H1 (cell line): ENCODE results near the gene RGPD6. TPM values are rescaled to one million over a fixed set of nuclear protein-coding genes. Genes with fewer than 3 reads are reported as not detected.
"Not testable (repeated sequence)": the region's sequence is repeated elsewhere in the genome, so short reads cannot be mapped to it uniquely, and the experiment has no call there.

Source experiments
- CTCF ChIA-PET: fragments of 300-600 bp; sonication (Branson Sonifier 250); formaldehyde crosslinking; loops from one replicate; lab custom pipeline; 2021; ENCODE audit not compliant: partially characterized antibody; lab: Charles Lee
- POLR2A ChIA-PET: fragments of 300-600 bp; sonication (Branson Sonifier 250); formaldehyde crosslinking; loops from one replicate; lab custom pipeline; 2021; ENCODE audit warnings: inconsistent platforms; ENCODE audit not compliant: partially characterized antibody; lab: Charles Lee
- DNase-seq, 2 experiments: peaks; one replicate each; pipeline versions ENCODE4 v3.0.0 to v3.0.0-alpha.2; 2010 to 2022; ENCODE audit warnings: low spot score in 2 of 2, low read depth in 1 of 2, mixed read lengths in 1 of 2
- FAIRE-seq: peaks from 2 replicates; lab custom pipeline; 2011; peaks lifted over from hg19 to GRCh38; lab: Jason Lieb, UNC
- H2AFZ ChIP-seq: 2 replicates; pipeline ENCODE4 v1.8.1; 2012; ENCODE audit warnings: low read length, inconsistent platforms
- H2AK5ac ChIP-seq: 2 replicates; pipeline ENCODE4 v1.6.1; 2013; ENCODE audit warnings: low read depth, low read length
- H2BK120ac ChIP-seq: replicated peaks from 2 replicates; pipeline ENCODE3; 2013; ENCODE audit warnings: low read depth, low read length, inconsistent platforms
- H2BK12ac ChIP-seq: 2 replicates; pipeline ENCODE4 v1.6.1; 2013; ENCODE audit warnings: low read depth, low read length
- H2BK15ac ChIP-seq: 2 replicates; pipeline ENCODE4 v1.6.1; 2013; ENCODE audit warnings: low read length
- H2BK20ac ChIP-seq: 2 replicates; pipeline ENCODE4 v1.6.1; 2013; ENCODE audit warnings: low read length
- H2BK5ac ChIP-seq: 2 replicates; pipeline ENCODE4 v1.6.1; 2013; ENCODE audit warnings: low read depth, low read length
- H3K14ac ChIP-seq: 2 replicates; pipeline ENCODE4 v1.6.1; 2013; ENCODE audit warnings: inconsistent platforms; ENCODE audit not compliant: insufficient read length
- H3K18ac ChIP-seq: 2 replicates; pipeline ENCODE4 v1.6.1; 2013; ENCODE audit warnings: low read length; ENCODE audit errors: extremely low read depth
- H3K23ac ChIP-seq: 2 replicates; pipeline ENCODE4 v1.6.1; 2013; ENCODE audit warnings: inconsistent platforms; ENCODE audit not compliant: insufficient read length
- H3K23me2 ChIP-seq: 2 replicates; pipeline ENCODE4 v1.6.1; 2013; ENCODE audit warnings: low read depth, low read length
- H3K27ac ChIP-seq: 2 replicates; pipeline ENCODE4 v1.6.1; 2011; ENCODE audit warnings: low read depth, low read length, inconsistent platforms
- H3K27me3 ChIP-seq, 4 experiments: replicated peaks in 1 of 4; 1 replicate in 1 of 4; 2 replicates in 3 of 4; pipeline versions ENCODE4 v1.6.1 to v1.8.1; 2011 to 2013; ENCODE audit warnings: low read length in 3 of 4, mild to moderate bottlenecking in 3 of 4, inconsistent platforms in 2 of 4, mixed read lengths in 2 of 4, moderate library complexity in 1 of 4; ENCODE audit not compliant: control insufficient read depth in 3 of 4, insufficient read depth in 3 of 4; ENCODE audit errors: extremely low read depth in 1 of 4
- H3K36me3 ChIP-seq, 4 experiments: 2 replicates each; pipeline versions ENCODE4 v1.6.1 to v1.8.1; 2011 to 2013; ENCODE audit warnings: mild to moderate bottlenecking in 4 of 4, low read length in 3 of 4, moderate library complexity in 2 of 4, control low read depth in 1 of 4, inconsistent platforms in 1 of 4; ENCODE audit not compliant: insufficient read depth in 4 of 4, control insufficient read depth in 2 of 4
- H3K4ac ChIP-seq: replicated peaks from 2 replicates; pipeline ENCODE3; 2013; ENCODE audit warnings: low read length, low read depth, mixed read lengths, inconsistent platforms; ENCODE audit not compliant: insufficient read length
- H3K4me1 ChIP-seq, 4 experiments: replicated peaks in 1 of 4; 1 replicate in 1 of 4; 2 replicates in 3 of 4; pipeline versions ENCODE4 v1.6.1 to v1.8.1; 2011 to 2013; ENCODE audit warnings: low read length in 3 of 4, inconsistent platforms in 2 of 4, mixed read lengths in 1 of 4; ENCODE audit not compliant: insufficient read depth in 4 of 4, control insufficient read depth in 3 of 4
- H3K4me2 ChIP-seq, 2 experiments: 2 replicates each; pipeline versions ENCODE4 v1.6.1 to v1.8.1; 2011 to 2013; ENCODE audit warnings: low read depth in 2 of 2, low read length in 2 of 2, control low read depth in 1 of 2, inconsistent platforms in 1 of 2, mild to moderate bottlenecking in 1 of 2; ENCODE audit not compliant: insufficient read depth in 1 of 2
- H3K4me3 ChIP-seq, 4 experiments: fragments of 200-600, 300-600 bp in 1 of 4; sonication (generic), shearing (Covaris generic), sonication (Bioruptor Twin) in 1 of 4; 2 replicates each; pipeline versions ENCODE4 v1.5.1 to v1.8.1; 2011 to 2016; ENCODE audit warnings: low read length in 4 of 4, low read depth in 3 of 4, control low read depth in 2 of 4, inconsistent platforms in 2 of 4, mild to moderate bottlenecking in 2 of 4, mixed read lengths in 1 of 4, moderate library complexity in 1 of 4; ENCODE audit not compliant: insufficient read depth in 2 of 4; ENCODE audit errors: extremely low read depth in 1 of 4
- H3K56ac ChIP-seq: replicated peaks from 2 replicates; pipeline ENCODE3; 2013; ENCODE audit warnings: low read depth, mild to moderate bottlenecking, mixed read lengths, low read length, inconsistent platforms; ENCODE audit not compliant: insufficient read length
- H3K79me1 ChIP-seq: 2 replicates; pipeline ENCODE4 v1.6.1; 2013; ENCODE audit warnings: low read depth, low read length, control low read depth
- H3K79me2 ChIP-seq, 2 experiments: 2 replicates each; pipeline versions ENCODE4 v1.6.1 to v1.8.1; 2012 to 2013; ENCODE audit warnings: low read length in 2 of 2, mild to moderate bottlenecking in 2 of 2, inconsistent platforms in 1 of 2; ENCODE audit not compliant: insufficient read depth in 2 of 2, control insufficient read depth in 1 of 2
- H3K9ac ChIP-seq, 4 experiments: replicated peaks in 1 of 4; 1 replicate in 1 of 4; 2 replicates in 3 of 4; pipeline versions ENCODE4 v1.6.1 to v1.8.1; 2011 to 2013; ENCODE audit warnings: low read depth in 3 of 4, low read length in 3 of 4, control low read depth in 2 of 4, mild to moderate bottlenecking in 2 of 4, moderate library complexity in 2 of 4, inconsistent platforms in 1 of 4; ENCODE audit errors: extremely low read depth in 1 of 4
- H3K9me3 ChIP-seq, 2 experiments: 2 replicates each; pipeline versions ENCODE4 v1.6.1 to v1.8.1; 2012 to 2013; ENCODE audit warnings: mild to moderate bottlenecking in 2 of 2, moderate library complexity in 2 of 2, control low read depth in 1 of 2, inconsistent platforms in 1 of 2, low read depth in 1 of 2, low read length in 1 of 2, mixed read lengths in 1 of 2; ENCODE audit not compliant: insufficient read depth in 2 of 2
- H4K20me1 ChIP-seq, 2 experiments: replicated peaks in 1 of 2; 2 replicates each; pipeline versions ENCODE3 to v1.8.1; 2011 to 2013; ENCODE audit warnings: inconsistent platforms in 2 of 2, low read length in 2 of 2, mild to moderate bottlenecking in 1 of 2; ENCODE audit not compliant: insufficient read depth in 2 of 2, control insufficient read depth in 1 of 2
- H4K5ac ChIP-seq: 2 replicates; pipeline ENCODE4 v1.6.1; 2013; ENCODE audit warnings: low read length, low read depth, mixed read lengths, inconsistent platforms; ENCODE audit not compliant: insufficient read length
- H4K8ac ChIP-seq: 2 replicates; pipeline ENCODE4 v1.8.0; 2013; ENCODE audit warnings: mild to moderate bottlenecking, moderate library complexity, low read length, inconsistent platforms; ENCODE audit not compliant: insufficient read depth; ENCODE audit errors: extremely low read depth
- H4K91ac ChIP-seq: replicated peaks from 2 replicates; pipeline ENCODE3; 2013; ENCODE audit warnings: low read length, mixed read lengths, inconsistent platforms; ENCODE audit not compliant: insufficient read length
- WGBS, 2 experiments: shearing (Covaris generic) in 1 of 2; methylation state at CpG; one replicate each; pipeline versions ENCODE4 v1.1.6 to v1.1.7; 2013 to 2015; ENCODE audit warnings: low lambda C conversion rate in 2 of 2, mixed read lengths in 2 of 2, inconsistent platforms in 1 of 2, low coverage in 1 of 2, missing lambda C conversion rate in 1 of 2; ENCODE audit not compliant: insufficient replicate concordance in 2 of 2, insufficient coverage in 1 of 2, insufficient read length in 1 of 2; ENCODE audit errors: extremely low coverage in 1 of 2, missing lambda C conversion rate in 1 of 2; 5-methylcytosine and 5-hydroxymethylcytosine counted together
- polyA plus RNA-seq, 7 experiments: library from polyadenylated mRNA; depleted of rRNA in 3 of 7; stranded (reverse) in 5 of 7; unstranded in 2 of 7; fragments of >200 nt in 5 of 7; fragments of 200-250 nt in 2 of 7; gene quantifications; 1 replicate in 5 of 7; 2 replicates in 1 of 7; 4 replicates in 1 of 7; pipeline versions ENCODE4 v1.2.1 to v1.2.3, GENCODE V29; 2011 to 2013; ENCODE audit warnings: missing spikeins in 2 of 7, mixed read lengths in 2 of 7
- total RNA-seq: library from RNA; stranded (reverse); fragmentation: NEBNext Ultra II Directional; extraction: Animal tissue kit (Norgen Biotek cat#: 25700); gene quantifications from 2 replicates; pipeline ENCODE4 v1.2.1, GENCODE V29; 2021

RGPD6 gene
- total and polyA plus RNA-seq, 2 of the 8 experiments (the other 6 are each of a cell fraction or from before 2014, with no cell fraction given) = 4.9 to 15.0 TPM

DNA sequence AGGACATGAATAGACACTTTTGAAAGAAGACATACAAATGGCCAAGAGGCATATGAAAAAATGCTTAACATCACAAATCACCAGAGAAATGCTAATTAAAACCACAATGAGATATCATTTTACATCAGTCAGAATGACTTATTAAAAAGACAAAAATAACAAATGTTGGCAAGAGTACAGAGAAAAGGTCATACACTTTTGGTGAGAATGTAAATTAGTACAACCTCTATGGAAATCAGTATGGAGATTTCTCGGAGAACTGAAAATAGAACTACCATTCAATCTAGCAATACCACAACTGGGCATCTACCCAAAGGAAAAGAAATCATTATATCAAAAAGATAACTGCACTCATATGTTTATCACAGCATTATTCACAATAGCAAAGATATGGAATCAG is 88.0 kb downstream of the RGPD6 start:
- H4K91ac ChIP-seq, H3K4me1 ChIP-seq, CTCF ChIA-PET, H3K27ac ChIP-seq, H2BK15ac ChIP-seq, H4K8ac ChIP-seq, H3K14ac ChIP-seq, H2BK120ac ChIP-seq, H3K4ac ChIP-seq, H3K9ac ChIP-seq, FAIRE-seq, H3K4me3 ChIP-seq, H3K23me2 ChIP-seq, DNase-seq, H3K9me3 ChIP-seq, H2AFZ ChIP-seq, H3K36me3 ChIP-seq, H3K27me3 ChIP-seq, H2AK5ac ChIP-seq, H3K56ac ChIP-seq, H2BK12ac ChIP-seq, H4K5ac ChIP-seq, H3K4me2 ChIP-seq, H3K23ac ChIP-seq, H3K18ac ChIP-seq, H3K79me2 ChIP-seq, H2BK5ac ChIP-seq, H4K20me1 ChIP-seq, H2BK20ac ChIP-seq, H3K79me1 ChIP-seq, POLR2A ChIA-PET: not testable (repeated sequence)
- no CpG with 5 or more reads among the region's 1 CpG for WGBS, 2 experiments

DNA sequence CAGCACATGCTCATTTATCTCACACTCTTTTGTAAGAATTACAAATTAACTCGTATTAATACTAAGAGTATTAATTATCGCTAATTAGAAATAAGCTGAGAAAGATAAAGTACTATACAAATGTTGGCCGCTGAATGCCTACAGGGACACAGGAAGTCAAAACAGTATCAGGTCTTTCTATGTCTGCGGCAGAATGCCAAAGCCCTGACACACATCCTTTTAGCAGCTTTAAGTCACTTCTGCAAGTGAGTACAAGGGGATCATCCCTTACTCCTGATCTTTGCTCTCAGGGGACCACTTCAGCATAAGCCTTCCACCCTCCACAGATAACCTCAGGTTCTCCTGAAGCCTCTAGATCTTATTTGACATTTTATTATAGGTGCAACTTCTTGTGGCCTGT is 94.3 kb downstream of the RGPD6 start:
- H2BK120ac ChIP-seq, H3K4me2 ChIP-seq, H4K20me1 ChIP-seq, H3K4me3 ChIP-seq, CTCF ChIA-PET, H3K23me2 ChIP-seq, H2BK20ac ChIP-seq, H3K9me3 ChIP-seq, H3K4me1 ChIP-seq, H4K91ac ChIP-seq, H3K79me1 ChIP-seq, H2AK5ac ChIP-seq, H3K23ac ChIP-seq, H3K18ac ChIP-seq, H2BK5ac ChIP-seq, H3K14ac ChIP-seq, H3K27ac ChIP-seq, POLR2A ChIA-PET, H2BK15ac ChIP-seq, H3K4ac ChIP-seq, H3K36me3 ChIP-seq, H4K8ac ChIP-seq, H3K27me3 ChIP-seq, H3K56ac ChIP-seq, H3K79me2 ChIP-seq, H2BK12ac ChIP-seq, FAIRE-seq, DNase-seq, H2AFZ ChIP-seq, H3K9ac ChIP-seq, H4K5ac ChIP-seq: not testable (repeated sequence)
- no CpG with 5 or more reads among the region's 4 CpGs for WGBS, 2 experiments
